Upper lobe of left lung (tissue), 6 donors: Measurements from ENCODE around the gene GATD1. TPM values are rescaled to one million over a fixed set of nuclear protein-coding genes. Genes with fewer than 3 reads are reported as not detected.
"Not testable (repeated sequence)": the region's sequence is repeated elsewhere in the genome, so short reads cannot be mapped to it uniquely, and the experiment has no call there.

Source experiments
- ATAC-seq, 2 donors: fragments of 200-7000 bp; cut with Tn5 transposase; one replicate each; pipeline ENCODE4 v1.9.1; 2022; ENCODE audit warnings: mild to moderate bottlenecking in 2 of 2, moderate library complexity in 2 of 2; ENCODE audit not compliant: low FRiP score in 2 of 2
- DNase-seq, 2 donors: peaks; one replicate each; pipeline ENCODE4 v3.0.0-alpha.2; 2019 to 2020
- H3K27ac ChIP-seq, 4 donors: fragments of 200-600 bp; sonication (generic); one replicate each; pipeline ENCODE4 v1.5.1; 2016 to 2019
- H3K27me3 ChIP-seq, 4 donors: fragments of 200-600 bp; sonication (generic); one replicate each; pipeline ENCODE4 v1.5.1; 2017 to 2019
- H3K36me3 ChIP-seq, 4 donors: fragments of 200-600 bp; sonication (generic); one replicate each; pipeline ENCODE4 v1.5.1; 2016 to 2019
- H3K4me1 ChIP-seq, 4 donors: fragments of 200-600 bp; sonication (generic); one replicate each; pipeline ENCODE4 v1.5.1; 2018 to 2019
- H3K4me3 ChIP-seq, 4 donors: fragments of 200-600 bp; sonication (generic); one replicate each; pipeline ENCODE4 v1.5.1; 2017 to 2019; ENCODE audit warnings: mild to moderate bottlenecking in 2 of 4, moderate library complexity in 1 of 4
- H3K9me3 ChIP-seq, 4 donors: fragments of 200-600 bp; sonication (generic); one replicate each; pipeline ENCODE4 v1.5.1; 2018 to 2019
- EP300 ChIP-seq, 4 donors: sonication (generic); formaldehyde crosslinking; IDR thresholded peaks; one replicate each; pipeline ENCODE4 v1.5.1; 2017; ENCODE audit warnings: antibody characterized with exemption in 4 of 4, control low read depth in 2 of 4
- POLR2A ChIP-seq, 4 donors: fragments of 450-650 bp; IDR thresholded peaks; one replicate each; pipeline ENCODE4 v1.5.1; 2016 to 2017; ENCODE audit warnings: antibody characterized with exemption in 4 of 4, mild to moderate bottlenecking in 2 of 4
- POLR2AphosphoS5 ChIP-seq, 2 donors: sonication (generic); formaldehyde crosslinking; IDR thresholded peaks; one replicate each; pipeline ENCODE4 v1.5.1; 2017; ENCODE audit warnings: antibody characterized with exemption in 2 of 2
- WGBS, 2 donors: methylation state at CpG; one replicate each; pipeline ENCODE4 v1.1.5; 2017 to 2018; 5-methylcytosine and 5-hydroxymethylcytosine counted together
- total RNA-seq, 6 donors: library from RNA; depleted of rRNA in 4 of 6; stranded (reverse); fragments of >200 nt in 4 of 6; gene quantifications; one replicate each; pipeline versions ENCODE4 v1.1.0 to v1.2.1, GENCODE V29; 2016 to 2021
- TF ChIP-seq, protein P1 (sequence below), 6 experiments: fragments of 450-650 bp in 4 of 6; fragments of 200-600 bp in 2 of 6; sonication (generic) in 2 of 6; IDR thresholded peaks; one replicate each; pipeline ENCODE4 v1.5.1; 2016 to 2019; ENCODE audit warnings: antibody characterized with exemption in 6 of 6
- donor health status: DM: no; HTN: no; CAD: no; lungs with moderate emphysema.
- donor health status: DM: no; HTN: yes; CAD: no; lungs with severe emphysema.

The GATD1 gene
- total RNA-seq, 6 donors from 2014 or later = 14.8 to 77.7 (median 63.6) TPM

DNA sequence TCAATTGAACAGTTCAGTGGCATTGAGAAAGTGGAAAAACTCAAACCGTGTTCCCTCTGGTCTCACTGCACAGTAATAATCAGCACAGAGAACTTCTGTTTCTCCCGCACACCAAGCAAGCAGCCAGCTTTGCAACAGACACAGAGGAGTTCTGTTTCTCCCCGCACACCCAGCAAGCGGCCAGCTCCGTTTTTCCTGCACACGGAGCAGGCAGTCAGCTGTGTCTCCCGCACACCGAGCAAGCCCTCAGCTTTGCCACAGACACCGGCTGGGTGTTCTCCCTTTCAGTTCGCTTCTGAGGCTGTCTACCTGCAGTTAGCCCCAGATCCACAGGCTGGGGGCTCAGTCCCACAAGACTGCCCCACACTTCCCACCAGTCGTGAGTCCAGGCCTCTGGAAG is 39.9 kb downstream of the GATD1 start:
- Histone ChIP-seq H3K27me3 (no peaks in the 10 kb centered on the region), H3K9me3 (no peaks in the 10 kb centered on the region), H3K27ac (no peak overlapping the region), H3K4me1 (peaks cover 0 to 10% (median 9%) of the 10 kb centered on the region in 4 donors), H3K4me3 (no peak overlapping the region), H3K36me3 (no peaks in the 10 kb centered on the region)
- DNase-seq = no peak
- TF ChIP-seq POLR2AphosphoS5 (IDR thresholded peaks at IDR 0.05) (no peak), EP300 (IDR thresholded peaks at IDR 0.05) (no peak), POLR2A (IDR thresholded peaks at IDR 0.05) (no peak)
- TF ChIP-seq, protein P1, sequence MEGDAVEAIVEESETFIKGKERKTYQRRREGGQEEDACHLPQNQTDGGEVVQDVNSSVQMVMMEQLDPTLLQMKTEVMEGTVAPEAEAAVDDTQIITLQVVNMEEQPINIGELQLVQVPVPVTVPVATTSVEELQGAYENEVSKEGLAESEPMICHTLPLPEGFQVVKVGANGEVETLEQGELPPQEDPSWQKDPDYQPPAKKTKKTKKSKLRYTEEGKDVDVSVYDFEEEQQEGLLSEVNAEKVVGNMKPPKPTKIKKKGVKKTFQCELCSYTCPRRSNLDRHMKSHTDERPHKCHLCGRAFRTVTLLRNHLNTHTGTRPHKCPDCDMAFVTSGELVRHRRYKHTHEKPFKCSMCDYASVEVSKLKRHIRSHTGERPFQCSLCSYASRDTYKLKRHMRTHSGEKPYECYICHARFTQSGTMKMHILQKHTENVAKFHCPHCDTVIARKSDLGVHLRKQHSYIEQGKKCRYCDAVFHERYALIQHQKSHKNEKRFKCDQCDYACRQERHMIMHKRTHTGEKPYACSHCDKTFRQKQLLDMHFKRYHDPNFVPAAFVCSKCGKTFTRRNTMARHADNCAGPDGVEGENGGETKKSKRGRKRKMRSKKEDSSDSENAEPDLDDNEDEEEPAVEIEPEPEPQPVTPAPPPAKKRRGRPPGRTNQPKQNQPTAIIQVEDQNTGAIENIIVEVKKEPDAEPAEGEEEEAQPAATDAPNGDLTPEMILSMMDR (IDR thresholded peaks at IDR 0.05) = no peak
- ATAC-seq = no peak
- 31 to 34% methylated on average over 9 to 11 of the region's 11 CpGs for WGBS, 2 donors

DNA sequence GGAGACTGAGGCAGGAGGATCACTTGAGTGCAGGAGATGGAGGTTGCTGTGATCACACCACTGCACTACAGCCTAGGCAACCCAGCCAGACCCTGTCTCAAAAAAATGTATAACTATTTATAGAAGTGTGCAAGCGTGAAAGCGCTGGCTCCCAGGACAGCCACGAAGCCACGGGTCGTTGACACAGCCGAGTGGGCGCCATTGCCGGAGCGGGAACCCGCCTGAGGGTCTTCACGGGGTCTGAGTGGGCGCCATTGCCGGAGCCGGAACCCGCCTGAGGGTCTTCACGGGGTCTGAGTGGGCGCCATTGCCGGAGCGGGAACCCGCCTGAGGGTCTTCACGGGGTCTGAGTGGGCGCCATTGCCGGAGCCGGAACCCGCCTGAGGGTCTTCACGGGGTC is 42.7 kb downstream of the GATD1 start:
- not testable (repeated sequence) for H3K27me3 ChIP-seq, H3K27ac ChIP-seq, ATAC-seq, H3K4me3 ChIP-seq, H3K9me3 ChIP-seq, H3K36me3 ChIP-seq
- peaks cover 0 to 14% (median 9%) of the 10 kb centered on the region in 4 donors for H3K4me1 ChIP-seq
- DNase-seq = peak in 1 of 2 donors; percentile 50
- WGBS, 2 donors = 88 to 93% methylated on average over 12 to 24 of the region's 26 CpGs

DNA sequence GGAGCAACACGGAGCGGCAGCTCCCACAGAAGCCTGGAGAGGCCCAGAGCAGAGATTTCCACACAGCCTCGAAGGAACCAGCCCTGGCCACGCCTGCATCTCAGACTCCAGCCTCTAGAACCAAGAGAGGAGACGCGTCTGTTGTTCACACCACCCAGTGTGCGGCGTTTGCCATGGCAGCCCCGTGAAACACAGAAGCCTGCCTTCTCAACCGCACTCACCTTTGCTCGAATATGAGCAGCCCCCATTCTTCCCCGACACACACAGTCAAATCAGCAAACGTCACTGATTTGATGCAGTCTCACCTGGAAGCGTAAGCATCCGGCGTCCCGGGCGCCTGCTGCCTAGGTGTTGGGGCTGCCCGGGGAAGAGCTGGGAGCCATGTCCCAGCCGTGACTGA is 44.2 kb downstream of the GATD1 start:
- DNase-seq (peak in 1 of 2 donors; percentile 40), ATAC-seq (no peak)
- H3K9me3 ChIP-seq = no peaks in the 10 kb centered on the region
- peaks cover 3 to 27% (median 10%) of the 10 kb centered on the region in 4 donors for H3K4me1 ChIP-seq
- no peak overlapping the region for H3K27ac ChIP-seq
- WGBS, 2 donors = 70 to 77% methylated on average over 19 to 20 of the region's 20 CpGs
- no peak overlapping the region for H3K4me3 ChIP-seq
- H3K36me3 ChIP-seq = no peaks in the 10 kb centered on the region
- no peaks in the 10 kb centered on the region for H3K27me3 ChIP-seq
- TF ChIP-seq POLR2A (IDR thresholded peaks at IDR 0.05) (no peak), POLR2AphosphoS5 (IDR thresholded peaks at IDR 0.05) (no peak), EP300 (IDR thresholded peaks at IDR 0.05) (no peak)
- TF ChIP-seq, protein P1 (IDR thresholded peaks at IDR 0.05) = no peak

DNA sequence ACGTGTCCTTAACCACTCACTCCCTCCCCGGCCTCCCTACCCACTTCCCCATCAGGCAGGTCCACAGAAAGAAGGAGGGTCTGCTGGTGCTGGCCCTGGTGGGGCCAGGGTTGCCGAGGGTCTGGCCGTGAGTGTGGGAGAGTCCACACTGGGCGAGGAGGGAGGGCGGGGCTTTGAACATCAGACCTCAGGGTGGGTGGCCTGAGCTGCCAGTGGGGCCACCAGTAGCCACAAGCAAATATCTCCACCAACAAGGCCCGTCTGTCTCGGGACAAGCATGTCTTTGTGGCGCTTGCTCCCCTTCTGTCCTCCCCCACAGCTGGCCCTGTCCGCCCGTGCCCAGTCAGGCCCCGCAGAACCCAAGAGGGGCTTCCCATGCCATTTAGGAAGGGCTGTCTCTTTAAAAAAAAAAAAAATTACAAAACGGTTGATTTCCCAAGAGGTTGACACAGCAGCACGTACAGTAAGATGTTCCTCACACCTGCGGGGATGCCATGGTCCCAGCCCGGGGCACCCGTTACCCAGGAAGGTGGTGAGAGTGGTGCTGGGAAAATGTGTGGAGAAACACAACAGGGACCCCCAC is 47.7 kb downstream of the GATD1 start:
- peak in 1 of 2 donors; percentile 71 for DNase-seq
- ATAC-seq = no peak
- Histone ChIP-seq H3K27ac (peak overlapping the region in 2 of 4 donors; percentile 39 to 79), H3K9me3 (no peaks in the 10 kb centered on the region), H3K4me1 (peaks cover 20 to 49% (median 27%) of the 10 kb centered on the region in 4 donors), H3K27me3 (peaks cover 0 to 18% (median 8%) of the 10 kb centered on the region in 4 donors), H3K4me3 (no peak overlapping the region), H3K36me3 (no peaks in the 10 kb centered on the region)
- TF ChIP-seq EP300 (IDR thresholded peaks at IDR 0.05) (no peak), POLR2A (IDR thresholded peaks at IDR 0.05) (no peak), POLR2AphosphoS5 (IDR thresholded peaks at IDR 0.05) (no peak)
- TF ChIP-seq, protein P1 (IDR thresholded peaks at IDR 0.05) = no peak
- WGBS, 2 donors = 34 to 49% methylated on average over 13 to 17 of the region's 17 CpGs

DNA sequence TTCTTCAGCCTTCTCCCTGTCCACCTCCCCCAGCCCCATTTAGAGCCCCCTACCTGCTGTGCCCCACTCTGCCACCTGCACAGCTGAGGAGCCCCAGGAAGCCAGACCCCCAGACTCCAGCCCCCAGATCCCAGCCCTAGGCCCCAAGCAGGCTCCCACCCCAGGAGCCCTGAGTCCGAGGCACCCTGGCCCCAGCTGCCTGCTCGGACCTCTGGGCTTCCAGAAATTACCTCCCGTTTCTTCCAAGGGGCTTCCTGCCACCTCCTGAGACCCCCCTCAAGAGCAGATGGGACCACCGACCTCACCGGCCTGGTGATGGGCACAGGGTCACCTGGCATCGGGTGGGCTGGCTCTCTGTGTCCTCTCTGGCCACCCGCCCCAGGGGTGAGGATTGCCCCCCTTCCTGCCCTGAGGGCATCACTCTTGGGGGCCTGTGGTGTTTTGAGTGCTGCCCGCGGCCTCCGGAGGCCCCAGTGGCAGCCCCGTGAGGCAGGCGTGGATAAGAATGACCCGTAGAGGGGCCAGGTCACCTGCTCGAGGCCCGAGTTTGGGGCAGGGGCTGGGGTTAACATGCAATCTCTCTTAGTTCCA is 48.3 kb downstream of the GATD1 start:
- TF ChIP-seq POLR2A (IDR thresholded peaks at IDR 0.05) = no peak
- no peak for TF ChIP-seq POLR2AphosphoS5 (IDR thresholded peaks at IDR 0.05)
- no peak for TF ChIP-seq EP300 (IDR thresholded peaks at IDR 0.05)
- TF ChIP-seq, protein P1 (IDR thresholded peaks at IDR 0.05) = no peak
- Histone ChIP-seq H3K4me1 (peaks cover 20 to 49% (median 27%) of the 10 kb centered on the region in 4 donors), H3K36me3 (peaks cover 0 to 4% (median 1%) of the 10 kb centered on the region in 4 donors), H3K4me3 (no peak overlapping the region), H3K9me3 (no peaks in the 10 kb centered on the region), H3K27ac (peak overlapping the region in 2 of 4 donors; percentile 39 to 79), H3K27me3 (peaks cover 0 to 22% (median 8%) of the 10 kb centered on the region in 4 donors)
- whole genome bisulfite sequencing, 2 donors = 58 to 71% methylated on average over 9 to 12 of the region's 15 CpGs
- DNase-seq = peak in 1 of 2 donors; percentile 58
- no peak for ATAC-seq
